ENCODE measurements around the gene TIAM2. TPM values are rescaled to one million over a fixed set of nuclear protein-coding genes. Genes with fewer than 3 reads are reported as not detected.
"Not testable (repeated sequence)": the region's sequence is repeated elsewhere in the genome, so short reads cannot be mapped to it uniquely, and the experiment has no call there.

Gene TIAM2
- total and polyA plus RNA-seq, 4 donors, result 1.6 to 19.9 (median 11.6) TPM

GRCh38 chr6:155171747-155172449, 176.8 kb downstream of the TIAM2 start:
- Histone ChIP-seq H3K27me3 (ENCODE audit: control insufficient read depth in 1 of 2, insufficient read depth in 2 of 2, low read length in 1 of 2) (no peaks in the 10 kb centered on the region), H3K36me3 (ENCODE audit: control insufficient read depth in 1 of 2, insufficient read depth in 2 of 2, low read length in 1 of 2) (no peaks in the 10 kb centered on the region), H3K4me3 (ENCODE audit: low read length in 2 of 2) (no peak overlapping the region), H3K27ac (ENCODE audit: low read depth in 1 of 2, low read length in 2 of 2) (peak overlapping the region in 1 of 2 donors; percentile 71), H3K9me3 (ENCODE audit: control insufficient read depth, low read length) (no peaks in the 10 kb centered on the region), H3K4me1 (ENCODE audit: control insufficient read depth in 1 of 2, insufficient read depth in 2 of 2, low read length in 2 of 2) (peaks cover 0 to 8% of the 10 kb centered on the region in 2 donors)
- intact Hi-C loops (cut with DNase I), result loop anchor here (5.0 to 10.0 kb wide), 2 partner anchors 180 to 497 kb away; no protein-coding TSS in a partner anchor
- ATAC-seq (ENCODE audit: low FRiP score) (no peak), DNase-seq (no peak)
- 31 to 37% methylated on average over 7 of the region's 7 CpGs for WGBS, 2 donors

GRCh38 chr6:155173488-155173887, 178.4 kb downstream of the TIAM2 start:
- intact Hi-C loops (cut with DNase I), result loop anchor here (5.0 to 10.0 kb wide), 2 partner anchors 181 to 499 kb away; no protein-coding TSS in a partner anchor
- no peak overlapping the region for H3K4me3 ChIP-seq (ENCODE audit: low read length in 2 of 2)
- H3K27me3 ChIP-seq (ENCODE audit: control insufficient read depth in 1 of 2, insufficient read depth in 2 of 2, low read length in 1 of 2), result no peaks in the 10 kb centered on the region
- H3K9me3 ChIP-seq (ENCODE audit: control insufficient read depth, low read length), result no peaks in the 10 kb centered on the region
- WGBS, 2 donors, result 95 to 96% methylated on average over 5 of the region's 5 CpGs
- DNase-seq (no peak), ATAC-seq (ENCODE audit: low FRiP score) (no peak)
- peaks cover 0 to 8% of the 10 kb centered on the region in 2 donors for H3K4me1 ChIP-seq (ENCODE audit: control insufficient read depth in 1 of 2, insufficient read depth in 2 of 2, low read length in 2 of 2)
- H3K27ac ChIP-seq (ENCODE audit: low read depth in 1 of 2, low read length in 2 of 2), result no peak overlapping the region
- no peaks in the 10 kb centered on the region for H3K36me3 ChIP-seq (ENCODE audit: control insufficient read depth in 1 of 2, insufficient read depth in 2 of 2, low read length in 1 of 2)

GRCh38 chr6:155174576-155175211, 179.6 kb downstream of the TIAM2 start:
- Histone ChIP-seq H3K4me1 (ENCODE audit: control insufficient read depth in 1 of 2, insufficient read depth in 2 of 2, low read length in 2 of 2) (peaks cover 0 to 8% of the 10 kb centered on the region in 2 donors), H3K9me3 (ENCODE audit: control insufficient read depth, low read length) (no peaks in the 10 kb centered on the region), H3K27ac (ENCODE audit: low read depth in 1 of 2, low read length in 2 of 2) (no peak overlapping the region), H3K36me3 (ENCODE audit: control insufficient read depth in 1 of 2, insufficient read depth in 2 of 2, low read length in 1 of 2) (no peaks in the 10 kb centered on the region), H3K27me3 (ENCODE audit: control insufficient read depth in 1 of 2, insufficient read depth in 2 of 2, low read length in 1 of 2) (no peaks in the 10 kb centered on the region), H3K4me3 (ENCODE audit: low read length in 2 of 2) (no peak overlapping the region)
- intact Hi-C loops (cut with DNase I), result loop anchor here (1.0 to 10.0 kb wide), 4 partner anchors 182 to 500 kb away; no protein-coding TSS in a partner anchor
- DNase-seq (peak in 1 of 2 donors; percentile 54), ATAC-seq (ENCODE audit: low FRiP score) (peak; percentile 83)
- WGBS, 2 donors, result 22 to 24% methylated on average over 12 of the region's 12 CpGs

GRCh38 chr6:155177363-155177961, 182.3 kb downstream of the TIAM2 start:
- no peak for ATAC-seq (ENCODE audit: low FRiP score)
- Histone ChIP-seq H3K4me3 (ENCODE audit: low read length in 2 of 2) (no peak overlapping the region), H3K9me3 (ENCODE audit: control insufficient read depth, low read length) (no peaks in the 10 kb centered on the region), H3K4me1 (ENCODE audit: control insufficient read depth in 1 of 2, insufficient read depth in 2 of 2, low read length in 2 of 2) (peaks cover 0 to 3% of the 10 kb centered on the region in 2 donors), H3K27me3 (ENCODE audit: control insufficient read depth in 1 of 2, insufficient read depth in 2 of 2, low read length in 1 of 2) (no peaks in the 10 kb centered on the region), H3K36me3 (ENCODE audit: control insufficient read depth in 1 of 2, insufficient read depth in 2 of 2, low read length in 1 of 2) (peaks cover 0 to 4% of the 10 kb centered on the region in 2 donors), H3K27ac (ENCODE audit: low read depth in 1 of 2, low read length in 2 of 2) (no peak overlapping the region)
- no peak for DNase-seq
- intact Hi-C loops (cut with DNase I), result loop anchor here (1.0 to 10.0 kb wide), 5 partner anchors 71 to 503 kb away; no protein-coding TSS in a partner anchor
- WGBS, 2 donors, result 77 to 87% methylated on average over 4 of the region's 4 CpGs

GRCh38 chr6:155181498-155181897, 186.4 kb downstream of the TIAM2 start:
- 81 to 84% methylated on average over 3 of the region's 3 CpGs for WGBS, 2 donors
- DNase-seq, result no peak
- intact Hi-C loops (cut with DNase I), result no loop called here
- peaks cover 0 to 4% of the 10 kb centered on the region in 2 donors for H3K36me3 ChIP-seq (ENCODE audit: control insufficient read depth in 1 of 2, insufficient read depth in 2 of 2, low read length in 1 of 2)
- H3K9me3 ChIP-seq (ENCODE audit: control insufficient read depth, low read length), result no peaks in the 10 kb centered on the region
- no peaks in the 10 kb centered on the region for H3K4me1 ChIP-seq (ENCODE audit: control insufficient read depth in 1 of 2, insufficient read depth in 2 of 2, low read length in 2 of 2)
- H3K27ac ChIP-seq (ENCODE audit: low read depth in 1 of 2, low read length in 2 of 2), result no peak overlapping the region
- no peaks in the 10 kb centered on the region for H3K27me3 ChIP-seq (ENCODE audit: control insufficient read depth in 1 of 2, insufficient read depth in 2 of 2, low read length in 1 of 2)
- no peak overlapping the region for H3K4me3 ChIP-seq (ENCODE audit: low read length in 2 of 2)
- ATAC-seq (ENCODE audit: low FRiP score), result no peak

- intact Hi-C loops (cut with DNase I), result no loop called here
- WGBS, 2 donors, result 89 to 96% methylated on average over 16 of the region's 16 CpGs
- H3K27ac ChIP-seq (ENCODE audit: low read depth in 1 of 2, low read length in 2 of 2), result no peak overlapping the region
Measured at GRCh38 chr6:155182103-155182502, 187.0 kb downstream of the TIAM2 start.

GRCh38 chr6:155183095-155183494, 188.0 kb downstream of the TIAM2 start:
- Histone ChIP-seq H3K36me3 (ENCODE audit: control insufficient read depth in 1 of 2, insufficient read depth in 2 of 2, low read length in 1 of 2) (peaks cover 0 to 4% of the 10 kb centered on the region in 2 donors), H3K27ac (ENCODE audit: low read depth in 1 of 2, low read length in 2 of 2) (no peak overlapping the region), H3K27me3 (ENCODE audit: control insufficient read depth in 1 of 2, insufficient read depth in 2 of 2, low read length in 1 of 2) (no peaks in the 10 kb centered on the region), H3K9me3 (ENCODE audit: control insufficient read depth, low read length) (no peaks in the 10 kb centered on the region), H3K4me3 (ENCODE audit: low read length in 2 of 2) (no peak overlapping the region), H3K4me1 (ENCODE audit: control insufficient read depth in 1 of 2, insufficient read depth in 2 of 2, low read length in 2 of 2) (no peaks in the 10 kb centered on the region)
- no peak for DNase-seq
- intact Hi-C loops (cut with DNase I), result no loop called here
- WGBS, 2 donors, result 69% methylated on average over 5 of the region's 5 CpGs
- ATAC-seq (ENCODE audit: low FRiP score), result no peak

More at GRCh38 chr6:155182103-155182502, 187.0 kb downstream of the TIAM2 start:
- H3K4me1 ChIP-seq (ENCODE audit: control insufficient read depth in 1 of 2, insufficient read depth in 2 of 2, low read length in 2 of 2), result no peaks in the 10 kb centered on the region
- H3K36me3 ChIP-seq (ENCODE audit: control insufficient read depth in 1 of 2, insufficient read depth in 2 of 2, low read length in 1 of 2), result peaks cover 0 to 4% of the 10 kb centered on the region in 2 donors
- no peak for DNase-seq
- no peak overlapping the region for H3K4me3 ChIP-seq (ENCODE audit: low read length in 2 of 2)
- H3K9me3 ChIP-seq (ENCODE audit: control insufficient read depth, low read length), result no peaks in the 10 kb centered on the region
- no peaks in the 10 kb centered on the region for H3K27me3 ChIP-seq (ENCODE audit: control insufficient read depth in 1 of 2, insufficient read depth in 2 of 2, low read length in 1 of 2)
- no peak for ATAC-seq (ENCODE audit: low FRiP score)

GRCh38 chr6:155185041-155185440, 189.9 kb downstream of the TIAM2 start:
- intact Hi-C loops (cut with DNase I); H3K4me3 ChIP-seq (ENCODE audit: low read length in 2 of 2); H3K4me1 ChIP-seq (ENCODE audit: control insufficient read depth in 1 of 2, insufficient read depth in 2 of 2, low read length in 2 of 2); H3K36me3 ChIP-seq (ENCODE audit: control insufficient read depth in 1 of 2, insufficient read depth in 2 of 2, low read length in 1 of 2); H3K27ac ChIP-seq (ENCODE audit: low read depth in 1 of 2, low read length in 2 of 2); DNase-seq; ATAC-seq (ENCODE audit: low FRiP score); H3K9me3 ChIP-seq (ENCODE audit: control insufficient read depth, low read length); H3K27me3 ChIP-seq (ENCODE audit: control insufficient read depth in 1 of 2, insufficient read depth in 2 of 2, low read length in 1 of 2): not testable (repeated sequence)
- 97% methylated on average over 9 of the region's 9 CpGs for WGBS, 2 donors

All from aorta (tissue), 5 donors.